ENCODE measurements around the gene ZSCAN5B.

DNA sequence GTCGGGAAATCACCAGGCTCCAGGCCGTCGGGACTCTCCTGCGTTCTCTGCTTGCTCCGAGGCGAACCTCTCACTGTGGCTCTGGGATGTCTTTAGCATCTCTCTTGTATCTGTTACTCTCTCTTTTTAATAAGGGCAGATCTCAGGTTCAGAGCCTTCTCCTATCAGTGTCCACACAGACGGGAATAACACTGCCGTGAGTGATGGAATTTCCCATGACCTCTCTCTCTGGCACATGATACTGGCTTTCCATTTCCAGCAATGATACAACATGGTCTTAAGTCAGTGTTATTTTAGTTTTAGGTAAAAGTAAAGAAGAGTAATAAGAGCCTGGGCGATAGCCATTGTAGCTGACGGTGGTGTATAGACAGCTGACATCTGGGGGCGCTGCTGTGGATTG, 47.2 kb downstream of the ZSCAN5B start:
- TF ChIP-seq, protein P1, sequence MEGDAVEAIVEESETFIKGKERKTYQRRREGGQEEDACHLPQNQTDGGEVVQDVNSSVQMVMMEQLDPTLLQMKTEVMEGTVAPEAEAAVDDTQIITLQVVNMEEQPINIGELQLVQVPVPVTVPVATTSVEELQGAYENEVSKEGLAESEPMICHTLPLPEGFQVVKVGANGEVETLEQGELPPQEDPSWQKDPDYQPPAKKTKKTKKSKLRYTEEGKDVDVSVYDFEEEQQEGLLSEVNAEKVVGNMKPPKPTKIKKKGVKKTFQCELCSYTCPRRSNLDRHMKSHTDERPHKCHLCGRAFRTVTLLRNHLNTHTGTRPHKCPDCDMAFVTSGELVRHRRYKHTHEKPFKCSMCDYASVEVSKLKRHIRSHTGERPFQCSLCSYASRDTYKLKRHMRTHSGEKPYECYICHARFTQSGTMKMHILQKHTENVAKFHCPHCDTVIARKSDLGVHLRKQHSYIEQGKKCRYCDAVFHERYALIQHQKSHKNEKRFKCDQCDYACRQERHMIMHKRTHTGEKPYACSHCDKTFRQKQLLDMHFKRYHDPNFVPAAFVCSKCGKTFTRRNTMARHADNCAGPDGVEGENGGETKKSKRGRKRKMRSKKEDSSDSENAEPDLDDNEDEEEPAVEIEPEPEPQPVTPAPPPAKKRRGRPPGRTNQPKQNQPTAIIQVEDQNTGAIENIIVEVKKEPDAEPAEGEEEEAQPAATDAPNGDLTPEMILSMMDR (IDR thresholded peaks at IDR 0.05; ENCODE audit: low read depth, low read length): no peak
- TF ChIP-seq, protein P2, sequence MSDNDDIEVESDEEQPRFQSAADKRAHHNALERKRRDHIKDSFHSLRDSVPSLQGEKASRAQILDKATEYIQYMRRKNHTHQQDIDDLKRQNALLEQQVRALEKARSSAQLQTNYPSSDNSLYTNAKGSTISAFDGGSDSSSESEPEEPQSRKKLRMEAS (IDR thresholded peaks at IDR 0.05; ENCODE audit: low read depth, low read length): no peak
- TF ChIP-seq POLR2A (IDR thresholded peaks at IDR 0.05; ENCODE audit: extremely low read depth, insufficient read length) (no peak), MYC (IDR thresholded peaks at IDR 0.05; ENCODE audit: low read depth, low read length) (no peak)

All from NB4 (cell line).